ENCODE measurements around the gene ZNF423.

Gene ZNF423

GRCh38 chr16:49780433-49780832, 75.5 kb downstream of the ZNF423 start:
- DNase-seq: no peak

DNA sequence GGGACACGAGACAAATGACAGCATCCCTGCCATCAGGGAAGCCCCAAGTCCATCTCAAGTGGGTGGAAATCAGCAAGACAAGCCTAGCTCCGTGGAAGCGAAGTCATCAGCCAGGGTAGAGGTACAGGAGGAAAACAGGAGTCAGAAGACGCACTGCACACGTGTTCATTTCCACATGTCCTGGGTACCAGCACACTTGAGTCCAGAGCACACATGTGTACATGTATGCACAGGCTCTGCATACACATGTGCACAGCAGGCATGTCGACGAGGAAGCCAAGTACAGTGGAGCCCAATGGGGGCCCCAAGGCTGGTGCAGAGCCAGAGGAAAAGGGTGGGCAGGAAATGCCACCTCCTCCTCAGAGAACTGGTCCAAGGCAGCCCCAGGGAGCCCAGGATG, 75.9 kb downstream of the ZNF423 start:
- no peak for DNase-seq

DNA sequence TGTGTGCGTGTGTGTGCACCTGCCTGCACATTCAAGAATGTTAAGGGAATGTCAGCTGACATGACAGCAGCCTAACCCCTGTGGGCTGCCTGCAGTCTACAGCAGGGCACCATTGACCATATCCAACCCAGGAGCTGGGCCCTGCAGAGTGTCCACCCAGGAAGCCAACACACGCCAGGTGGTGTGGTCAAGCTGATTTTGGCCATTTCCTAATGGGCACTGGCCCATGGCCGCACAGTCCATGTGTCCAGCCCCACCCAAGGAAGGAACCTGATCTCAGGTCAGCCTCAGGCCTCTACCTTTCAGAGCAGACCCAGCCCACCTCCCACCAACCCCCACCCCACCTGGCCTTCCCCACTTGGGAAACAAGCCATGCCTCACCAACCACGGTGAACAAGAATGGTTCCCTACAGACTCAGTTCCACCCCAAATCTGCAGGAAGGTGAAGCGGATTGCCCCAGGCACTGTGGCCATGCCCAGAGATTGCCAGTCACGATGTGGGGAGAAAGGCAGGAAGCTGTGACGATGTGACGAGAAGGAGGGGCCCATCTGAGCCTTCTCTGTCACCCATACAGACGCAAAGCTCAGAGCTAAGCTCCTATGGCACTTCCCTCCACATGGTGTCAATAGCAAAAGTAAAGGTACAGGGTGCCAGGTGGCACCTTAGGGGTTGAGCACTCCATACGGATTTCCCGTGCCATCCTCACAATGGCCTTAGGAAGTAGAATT, 77.5 kb downstream of the ZNF423 start:
- no peak for DNase-seq

DNA sequence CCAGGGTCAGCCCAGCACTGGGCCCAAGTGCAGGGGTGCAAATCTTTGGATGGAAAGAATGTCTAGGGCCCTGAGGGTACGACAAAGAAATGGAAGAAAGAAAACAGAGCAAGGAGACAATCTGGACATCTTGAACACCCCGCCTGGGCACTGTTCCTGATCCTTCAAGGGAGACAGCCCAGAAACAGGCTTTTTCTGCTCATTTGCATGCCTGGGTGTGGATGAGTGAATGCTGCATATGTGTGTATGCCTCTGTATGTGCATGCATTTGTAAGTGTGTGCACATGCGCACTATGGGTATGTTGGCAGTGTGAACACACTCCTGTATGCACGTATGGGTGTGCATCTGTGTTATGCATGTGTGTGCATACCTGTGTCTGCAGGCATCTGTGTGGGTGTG, 79.2 kb downstream of the ZNF423 start:
- DNase-seq: no peak

DNA sequence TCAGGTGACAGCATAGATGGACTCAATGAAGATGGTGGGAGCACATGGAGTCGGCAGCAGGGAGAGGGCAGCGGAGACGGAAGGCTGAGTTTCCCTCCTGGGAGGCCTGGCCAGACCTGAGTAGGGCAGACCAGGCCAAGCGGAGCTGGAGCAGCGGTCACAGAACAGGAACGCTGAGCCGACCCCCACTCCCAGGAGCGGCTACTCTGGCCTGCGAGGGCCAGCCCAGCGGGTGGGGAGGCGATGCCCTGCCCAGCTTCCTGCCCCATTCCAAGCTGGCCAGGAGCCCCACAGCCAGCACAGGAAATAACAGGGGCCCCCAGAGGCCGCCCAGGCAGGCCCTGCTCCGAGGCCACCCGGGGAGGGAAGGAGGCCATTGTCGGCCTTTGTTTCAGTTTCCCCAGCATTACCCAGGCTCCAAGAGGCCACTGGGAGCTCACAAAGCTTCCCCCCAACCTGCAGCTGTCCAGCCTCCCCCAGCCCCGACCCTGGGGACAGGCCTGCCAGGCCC, 79.8 kb downstream of the ZNF423 start:
- DNase-seq: no peak

GRCh38 chr16:49775581-49775980, 80.3 kb downstream of the ZNF423 start:
- DNase-seq: no peak

GRCh38 chr16:49775018-49775417, 80.9 kb downstream of the ZNF423 start:
- no peak for DNase-seq

GRCh38 chr16:49773534-49774475, 82.1 kb downstream of the ZNF423 start:
- no peak for DNase-seq

- DNase-seq: no peak
These were observed 87.9 kb downstream of the ZNF423 start for GRCh38 chr16:49767998-49768397.

DNA sequence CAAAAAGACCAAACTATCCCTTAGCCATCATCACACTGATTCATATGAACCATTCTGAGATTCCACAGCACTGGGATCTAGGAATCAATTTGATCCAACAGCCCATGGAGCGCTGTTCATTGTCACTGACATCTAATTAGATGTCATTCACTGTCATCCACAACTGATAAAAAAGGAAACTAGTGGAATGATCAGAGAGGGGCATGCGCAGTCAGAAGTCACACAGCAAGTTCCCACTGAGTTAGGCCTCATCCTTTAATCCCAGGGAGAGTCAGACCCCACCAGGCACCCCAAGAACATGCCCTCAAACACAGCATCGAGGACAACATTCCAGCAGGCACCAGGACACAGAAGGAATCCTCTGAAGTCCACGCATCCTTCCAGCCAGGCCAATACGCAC, 88.5 kb downstream of the ZNF423 start:
- DNase-seq: no peak

DNA sequence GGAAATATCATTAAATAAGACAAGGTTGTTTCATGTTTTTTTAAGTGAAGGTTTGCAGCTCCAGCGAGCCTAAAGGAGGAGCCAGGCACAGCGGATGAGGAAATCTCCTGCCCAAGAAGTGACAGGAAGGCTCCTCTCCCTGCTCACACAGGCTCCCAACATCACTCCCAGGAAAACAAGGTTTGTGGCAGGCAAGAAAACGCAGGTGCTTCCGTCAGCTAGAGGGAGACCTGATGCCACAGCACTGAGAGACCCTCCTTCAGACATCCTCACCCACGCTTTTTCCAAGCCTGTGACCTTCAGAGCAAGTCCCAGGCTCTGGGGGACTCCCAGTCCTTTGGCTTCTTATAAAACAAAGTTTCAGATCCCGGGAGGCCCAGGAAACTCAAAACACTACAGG, 89.7 kb downstream of the ZNF423 start:
- no peak for DNase-seq

DNA sequence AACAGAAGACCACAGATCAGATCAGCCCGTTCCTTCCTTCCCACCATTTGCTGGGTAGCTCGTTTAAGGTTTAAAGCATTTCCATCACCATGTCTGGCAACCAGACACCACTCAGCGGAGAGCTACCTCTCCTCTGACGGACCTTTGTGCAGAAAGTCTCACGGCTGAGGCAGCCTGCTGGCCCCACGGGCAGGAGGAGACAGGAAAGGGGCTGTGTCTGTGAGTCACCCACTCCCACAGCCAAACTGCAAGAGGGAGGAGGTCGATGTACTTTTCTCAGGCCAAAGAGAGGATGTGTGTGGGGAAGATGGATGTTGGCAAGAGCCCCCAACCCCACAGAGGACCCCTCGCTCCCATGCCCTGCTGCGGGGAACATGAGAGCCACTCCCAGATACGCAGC, 92.1 kb downstream of the ZNF423 start:
- no peak for DNase-seq

- no peak for DNase-seq
These were observed 95.1 kb downstream of the ZNF423 start for GRCh38 chr16:49760815-49761214.

- no peak for DNase-seq
These were observed 98.3 kb downstream of the ZNF423 start for GRCh38 chr16:49757559-49758069.

GRCh38 chr16:49756775-49757558, 98.9 kb downstream of the ZNF423 start:
- no peak for DNase-seq

DNA sequence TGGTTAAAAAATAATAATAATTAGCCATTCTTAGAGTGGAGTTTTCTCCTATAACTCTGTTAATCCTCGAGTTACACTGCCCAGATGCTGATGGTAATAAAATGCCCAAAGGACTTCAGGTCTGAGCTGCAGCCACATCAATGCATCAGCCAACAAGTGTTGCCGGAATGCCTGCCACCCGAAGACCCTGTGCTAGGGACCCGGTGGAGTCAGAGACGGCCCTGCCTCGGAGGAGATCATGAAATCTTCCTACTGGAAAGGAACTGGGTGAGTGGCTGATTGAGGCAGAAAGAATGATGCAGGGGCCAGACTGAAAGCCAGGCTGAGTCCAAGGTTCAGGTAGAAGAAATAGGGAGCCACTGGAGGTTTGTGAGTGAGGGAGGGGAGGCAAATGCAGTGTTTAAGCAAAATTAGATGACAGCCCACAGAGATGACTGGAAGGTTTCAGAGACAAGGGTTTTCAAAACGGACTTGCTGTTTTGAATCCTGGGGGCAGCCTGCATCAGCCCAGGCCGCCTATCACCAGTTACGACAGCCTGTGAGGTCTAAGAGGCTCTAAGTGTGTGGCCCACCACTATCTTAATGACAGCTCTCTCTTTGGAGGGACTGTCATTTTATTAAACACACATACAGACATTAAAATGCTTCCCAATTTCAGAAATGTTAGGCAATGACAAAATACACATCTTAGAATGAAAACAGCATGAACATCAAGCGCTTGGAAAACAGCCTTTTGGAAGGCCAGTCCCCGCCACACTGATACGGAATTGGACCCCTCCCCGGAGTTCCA, 100.0 kb downstream of the ZNF423 start:
- no peak for DNase-seq

GRCh38 chr16:49755313-49755620, 100.6 kb downstream of the ZNF423 start:
- DNase-seq: no peak

DNA sequence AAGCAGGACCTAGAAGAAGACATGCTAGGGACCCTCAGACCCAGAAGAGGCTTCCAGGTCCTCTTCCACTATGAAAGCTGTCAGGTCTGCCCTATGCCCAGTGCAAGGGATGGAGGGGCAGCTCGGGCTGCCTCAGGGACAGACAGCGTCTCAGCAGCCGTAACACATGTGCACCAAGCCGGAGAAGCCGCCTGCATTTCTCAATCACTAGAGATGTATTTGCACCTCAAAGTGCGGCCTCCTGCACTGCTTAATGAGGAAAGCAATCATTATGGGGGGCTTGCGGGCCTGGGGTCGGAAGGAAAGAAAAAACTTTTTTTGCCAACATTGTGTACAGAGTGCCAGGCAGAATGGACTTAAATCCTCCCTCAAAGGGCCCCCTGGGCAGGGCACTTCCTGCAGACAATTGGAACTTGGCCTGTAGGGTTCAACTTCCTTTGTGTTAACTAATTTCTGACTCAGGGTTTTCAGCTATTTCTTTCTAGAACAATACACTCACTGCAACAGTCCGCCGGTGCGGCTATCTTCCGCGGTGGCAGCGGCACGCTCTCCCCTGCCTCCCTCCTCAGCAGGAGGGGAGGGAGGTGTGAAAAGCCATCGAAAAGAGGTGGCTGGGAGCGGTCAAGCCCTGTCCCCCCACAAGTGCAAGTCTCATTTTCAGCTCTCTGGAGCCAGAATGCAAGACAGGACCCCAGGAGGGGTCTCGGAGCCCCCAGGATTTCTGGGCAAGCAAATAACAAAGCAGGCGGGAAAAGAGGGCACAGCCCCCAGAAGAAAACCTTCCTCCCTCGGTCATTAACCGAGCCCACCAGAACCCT, 101.2 kb downstream of the ZNF423 start:
- DNase-seq: no peak

- no peak for DNase-seq
These were observed 105.4 kb downstream of the ZNF423 start for GRCh38 chr16:49750341-49751000.

- no peak for DNase-seq
These were observed 106.1 kb downstream of the ZNF423 start for GRCh38 chr16:49749816-49750215.

GRCh38 chr16:49748322-49748721, 107.6 kb downstream of the ZNF423 start:
- no peak for DNase-seq

Data from activated naive CD4-positive, alpha-beta T cell treated with anti-CD3 and anti-CD28 coated beads, Interleukin-2, amount 50 U/mL, for 16 hours (primary cell).